Esophagus squamous epithelium (tissue), 5 donors: ENCODE measurements around the gene CD8A. TPM values are rescaled to one million over a fixed set of nuclear protein-coding genes. Genes with fewer than 3 reads are reported as not detected.

Experiments used
- DNase-seq: peaks from one replicate; lab custom pipeline; 2025; lab: John Stamatoyannopoulos, UW
- H3K27ac ChIP-seq, 4 donors: fragments of 200-600 bp; sonication (generic); one replicate each; pipeline ENCODE4 v1.5.1; 2016 to 2019; ENCODE audit warnings: mild to moderate bottlenecking in 1 of 4
- H3K27me3 ChIP-seq, 4 donors: fragments of 200-600 bp; sonication (generic); 1 replicate in 3 of 4; 2 replicates in 1 of 4; pipeline versions ENCODE4 v1.5.1 to v1.6.0; 2017 to 2021; ENCODE audit warnings: antibody characterized with exemption in 1 of 4
- H3K36me3 ChIP-seq, 3 donors: fragments of 200-600 bp; sonication (generic); one replicate each; pipeline ENCODE4 v1.5.1; 2016 to 2019
- H3K4me1 ChIP-seq, 3 donors: fragments of 200-600 bp; sonication (generic); one replicate each; pipeline ENCODE4 v1.5.1; 2017 to 2019
- H3K4me3 ChIP-seq, 4 donors: fragments of 200-600 bp; sonication (generic); 1 replicate in 3 of 4; 2 replicates in 1 of 4; pipeline ENCODE4 v1.5.1; 2016 to 2019; ENCODE audit warnings: mild to moderate bottlenecking in 2 of 4, moderate library complexity in 1 of 4
- H3K9me3 ChIP-seq, 3 donors: fragments of 200-600 bp; sonication (generic); one replicate each; pipeline ENCODE4 v1.5.1; 2016 to 2019
- POLR2A ChIP-seq, 4 donors: fragments of 450-650 bp; IDR thresholded peaks; one replicate each; pipeline ENCODE4 v1.6.1; 2017; ENCODE audit warnings: antibody characterized with exemption in 4 of 4, mild to moderate bottlenecking in 4 of 4, moderate library complexity in 3 of 4
- WGBS, 2 donors: methylation state at CpG; one replicate each; pipeline ENCODE4 v1.1.5; 2018; 5-methylcytosine and 5-hydroxymethylcytosine counted together
- intact Hi-C: fragments of 100-400 bp; cut with DNase I; formaldehyde crosslinking; loops from one replicate; pipeline ENCODE4 v1.15.0; 2022
- total RNA-seq, 4 donors: library from RNA; depleted of rRNA; stranded (reverse); fragments of >200 nt; gene quantifications; one replicate each; pipeline ENCODE4 v1.1.0, GENCODE V29; 2016
- TF ChIP-seq, protein P1 (sequence below), 6 experiments: fragments of 450-650 bp in 4 of 6; fragments of 200-600 bp in 2 of 6; sonication (generic) in 2 of 6; IDR thresholded peaks; one replicate each; pipeline ENCODE4 v1.5.1; 2016 to 2019; ENCODE audit warnings: antibody characterized with exemption in 6 of 6, mild to moderate bottlenecking in 4 of 6, moderate library complexity in 4 of 6
- donor health status: DM: yes; HTN: yes; CAD: no.

CD8A gene
- total RNA-seq, 4 donors from 2014 or later: 1.6 to 6.5 (median 3.3) TPM; not detected in 1

DNA sequence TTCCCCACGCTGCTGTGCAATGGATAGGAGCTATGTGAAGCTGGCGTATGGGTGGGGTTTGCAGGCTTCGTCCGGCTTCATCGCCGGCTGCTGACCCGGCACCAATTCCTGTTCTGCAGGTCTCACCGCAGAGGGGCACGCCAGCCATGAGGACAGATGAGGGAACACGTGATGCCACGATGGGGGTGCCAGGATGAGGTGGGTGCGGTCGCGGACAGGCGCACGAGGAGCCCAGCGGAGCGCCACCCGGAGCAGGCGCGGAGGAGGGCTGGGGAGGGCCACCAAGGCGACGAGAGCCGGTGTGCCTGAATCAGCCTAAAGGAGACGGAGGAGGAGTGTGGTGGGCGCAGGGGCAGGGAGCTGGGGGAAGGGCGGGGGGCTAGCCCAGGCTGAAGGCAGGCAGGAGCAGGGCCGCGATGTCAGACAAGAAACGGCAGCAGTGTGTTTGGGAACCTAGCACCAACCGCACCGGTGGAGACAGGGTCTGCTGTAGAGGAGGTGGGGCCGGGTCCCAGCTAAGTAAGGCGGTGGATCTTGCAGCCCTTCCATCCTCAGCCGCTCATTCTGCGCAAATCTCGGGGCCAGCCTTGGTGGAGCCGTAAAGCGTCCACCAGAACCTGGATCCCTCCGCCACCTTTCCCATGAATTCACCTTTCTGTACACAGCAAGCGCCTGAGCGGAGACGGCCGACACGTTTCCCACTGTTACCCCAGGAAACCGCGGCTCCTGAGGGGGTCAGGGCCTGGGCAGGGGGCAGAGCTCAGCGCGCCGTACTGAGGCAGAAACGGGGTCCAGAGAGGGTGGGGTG is 17.0 kb upstream of the CD8A start:
- H3K27me3 ChIP-seq: peaks cover 8 to 51% (median 9%) of the 10 kb centered on the region in 4 donors
- H3K9me3 ChIP-seq: no peaks in the 10 kb centered on the region
- H3K27ac ChIP-seq: peak overlapping the region; percentile 30 to 85 (median 77)
- 1 to 2% methylated on average over 11 to 32 of the region's 51 CpGs for WGBS, 2 donors
- peak overlapping the region; percentile 41 to 67 (median 60) for H3K4me3 ChIP-seq
- TF ChIP-seq, protein P1, sequence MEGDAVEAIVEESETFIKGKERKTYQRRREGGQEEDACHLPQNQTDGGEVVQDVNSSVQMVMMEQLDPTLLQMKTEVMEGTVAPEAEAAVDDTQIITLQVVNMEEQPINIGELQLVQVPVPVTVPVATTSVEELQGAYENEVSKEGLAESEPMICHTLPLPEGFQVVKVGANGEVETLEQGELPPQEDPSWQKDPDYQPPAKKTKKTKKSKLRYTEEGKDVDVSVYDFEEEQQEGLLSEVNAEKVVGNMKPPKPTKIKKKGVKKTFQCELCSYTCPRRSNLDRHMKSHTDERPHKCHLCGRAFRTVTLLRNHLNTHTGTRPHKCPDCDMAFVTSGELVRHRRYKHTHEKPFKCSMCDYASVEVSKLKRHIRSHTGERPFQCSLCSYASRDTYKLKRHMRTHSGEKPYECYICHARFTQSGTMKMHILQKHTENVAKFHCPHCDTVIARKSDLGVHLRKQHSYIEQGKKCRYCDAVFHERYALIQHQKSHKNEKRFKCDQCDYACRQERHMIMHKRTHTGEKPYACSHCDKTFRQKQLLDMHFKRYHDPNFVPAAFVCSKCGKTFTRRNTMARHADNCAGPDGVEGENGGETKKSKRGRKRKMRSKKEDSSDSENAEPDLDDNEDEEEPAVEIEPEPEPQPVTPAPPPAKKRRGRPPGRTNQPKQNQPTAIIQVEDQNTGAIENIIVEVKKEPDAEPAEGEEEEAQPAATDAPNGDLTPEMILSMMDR (IDR thresholded peaks at IDR 0.05): no peak
- TF ChIP-seq POLR2A (IDR thresholded peaks at IDR 0.05): no peak
- no peaks in the 10 kb centered on the region for H3K36me3 ChIP-seq
- intact Hi-C loops: no loop called here
- no peak for DNase-seq
- H3K4me1 ChIP-seq: peaks cover 9 to 39% (median 25%) of the 10 kb centered on the region in 3 donors

GRCh38 chr2:86807133-86807467 is 16.4 kb upstream of the CD8A start:
- no peak for TF ChIP-seq POLR2A (IDR thresholded peaks at IDR 0.05)
- TF ChIP-seq, protein P1 (IDR thresholded peaks at IDR 0.05): no peak
- H3K36me3 ChIP-seq: no peaks in the 10 kb centered on the region
- DNase-seq: no peak
- peak overlapping the region; percentile 41 to 67 (median 60) for H3K4me3 ChIP-seq
- no peaks in the 10 kb centered on the region for H3K9me3 ChIP-seq
- H3K27me3 ChIP-seq: peaks cover 8 to 45% (median 9%) of the 10 kb centered on the region in 4 donors
- H3K4me1 ChIP-seq: peaks cover 9 to 39% (median 25%) of the 10 kb centered on the region in 3 donors
- H3K27ac ChIP-seq: peak overlapping the region in 2 of 4 donors; percentile 84 to 85
- intact Hi-C loops: no loop called here
- 34 to 43% methylated on average over 11 of the region's 11 CpGs for WGBS, 2 donors

GRCh38 chr2:86806059-86806857 is 15.5 kb upstream of the CD8A start:
- WGBS, 2 donors: 53 to 74% methylated on average over 13 to 21 of the region's 21 CpGs
- no peak for DNase-seq
- no peaks in the 10 kb centered on the region for H3K9me3 ChIP-seq
- intact Hi-C loops: no loop called here
- peaks cover 9 to 39% (median 25%) of the 10 kb centered on the region in 3 donors for H3K4me1 ChIP-seq
- TF ChIP-seq, protein P1 (IDR thresholded peaks at IDR 0.05): no peak
- H3K27me3 ChIP-seq: peaks cover 8 to 37% (median 9%) of the 10 kb centered on the region in 4 donors
- no peaks in the 10 kb centered on the region for H3K36me3 ChIP-seq
- no peak overlapping the region for H3K4me3 ChIP-seq
- peak overlapping the region in 1 of 4 donors; percentile 85 for H3K27ac ChIP-seq

DNA sequence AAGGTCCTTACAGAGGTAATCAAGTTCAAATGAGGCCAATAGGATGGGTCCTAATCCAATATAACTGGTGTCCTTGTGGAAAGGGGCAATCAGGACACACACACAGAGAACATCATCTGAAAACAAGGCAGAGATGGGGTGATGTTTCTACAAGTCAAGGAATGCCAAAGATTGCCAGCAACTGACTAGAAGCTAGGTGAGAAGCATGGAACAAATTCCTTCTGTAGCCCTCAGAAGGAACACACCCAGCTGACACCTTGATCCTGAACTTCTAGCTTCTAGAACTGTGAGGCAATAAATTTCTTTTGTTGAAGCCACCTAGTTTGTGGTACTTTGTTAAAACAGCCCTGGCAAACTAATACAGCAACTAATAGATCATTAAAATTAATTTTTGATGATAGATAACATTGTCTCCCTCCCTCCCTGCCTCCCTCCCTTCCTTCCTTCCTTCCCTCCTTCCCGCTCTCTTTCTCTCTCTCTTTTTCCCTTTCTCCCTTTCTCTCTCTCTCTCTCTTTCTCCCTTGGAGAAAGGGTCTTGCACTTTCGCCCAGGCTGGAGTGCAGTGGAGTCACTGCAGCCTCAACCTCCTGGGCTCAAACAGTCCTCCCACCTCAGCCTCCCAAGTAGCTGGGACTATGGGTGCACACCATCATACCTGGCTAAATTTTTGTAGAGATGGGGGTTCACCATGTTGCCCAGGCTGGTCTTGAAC is 10.3 kb upstream of the CD8A start:
- no peaks in the 10 kb centered on the region for H3K27me3 ChIP-seq
- H3K9me3 ChIP-seq: peaks cover 0 to 14% (median 9%) of the 10 kb centered on the region in 3 donors
- intact Hi-C loops: no loop called here
- H3K4me3 ChIP-seq: no peak overlapping the region
- no peak for DNase-seq
- no peak overlapping the region for H3K27ac ChIP-seq
- no peaks in the 10 kb centered on the region for H3K36me3 ChIP-seq
- 88 to 100% methylated on average over 2 of the region's 2 CpGs for WGBS, 2 donors
- no peak for TF ChIP-seq POLR2A (IDR thresholded peaks at IDR 0.05)
- TF ChIP-seq, protein P1 (IDR thresholded peaks at IDR 0.05): no peak
- no peaks in the 10 kb centered on the region for H3K4me1 ChIP-seq
